Measurements from ENCODE around the gene ELL. TPM values are rescaled to one million over a fixed set of nuclear protein-coding genes. Genes with fewer than 3 reads are reported as not detected.

Gene ELL
- total RNA-seq, 1 donor from 2014 or later, result 30.5 TPM

DNA sequence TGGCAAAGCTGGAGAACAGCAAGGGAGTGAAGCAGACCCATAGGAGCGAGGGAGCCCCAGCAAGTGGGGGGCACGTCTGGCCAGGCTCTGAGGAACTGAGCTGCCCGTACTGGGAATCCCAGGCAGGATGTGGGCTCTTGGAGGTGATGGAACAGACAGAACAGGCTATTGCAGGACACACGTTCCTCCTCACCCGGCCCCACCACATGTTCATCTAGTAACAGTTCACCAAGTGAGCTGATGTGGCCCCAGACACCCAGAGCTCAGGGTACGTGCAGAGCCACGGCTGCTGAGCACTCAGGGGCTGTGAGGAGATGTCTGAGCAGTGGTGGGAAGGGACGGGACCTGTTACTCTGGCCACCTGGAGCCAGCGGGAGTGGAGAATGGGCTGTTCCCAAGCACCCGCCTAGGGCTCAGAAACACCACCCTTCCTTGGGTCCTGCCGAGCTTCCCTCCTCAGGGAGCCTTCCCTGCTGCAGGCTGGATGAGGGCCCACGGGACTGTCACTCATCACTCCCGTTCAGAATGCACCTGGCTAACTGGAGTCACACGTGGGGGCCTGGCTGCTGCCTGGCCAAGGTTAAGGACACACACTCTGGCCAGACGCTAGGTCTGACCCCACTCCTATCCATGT is 18.4 kb downstream of the ELL start:
- H3K9me3 ChIP-seq, result no peaks in the 10 kb centered on the region
- intact Hi-C loops (cut with DNase I), result loop anchor here (5.0 kb wide), 1 partner anchor 41 kb away; no protein-coding TSS in a partner anchor
- TF ChIP-seq, protein P1, sequence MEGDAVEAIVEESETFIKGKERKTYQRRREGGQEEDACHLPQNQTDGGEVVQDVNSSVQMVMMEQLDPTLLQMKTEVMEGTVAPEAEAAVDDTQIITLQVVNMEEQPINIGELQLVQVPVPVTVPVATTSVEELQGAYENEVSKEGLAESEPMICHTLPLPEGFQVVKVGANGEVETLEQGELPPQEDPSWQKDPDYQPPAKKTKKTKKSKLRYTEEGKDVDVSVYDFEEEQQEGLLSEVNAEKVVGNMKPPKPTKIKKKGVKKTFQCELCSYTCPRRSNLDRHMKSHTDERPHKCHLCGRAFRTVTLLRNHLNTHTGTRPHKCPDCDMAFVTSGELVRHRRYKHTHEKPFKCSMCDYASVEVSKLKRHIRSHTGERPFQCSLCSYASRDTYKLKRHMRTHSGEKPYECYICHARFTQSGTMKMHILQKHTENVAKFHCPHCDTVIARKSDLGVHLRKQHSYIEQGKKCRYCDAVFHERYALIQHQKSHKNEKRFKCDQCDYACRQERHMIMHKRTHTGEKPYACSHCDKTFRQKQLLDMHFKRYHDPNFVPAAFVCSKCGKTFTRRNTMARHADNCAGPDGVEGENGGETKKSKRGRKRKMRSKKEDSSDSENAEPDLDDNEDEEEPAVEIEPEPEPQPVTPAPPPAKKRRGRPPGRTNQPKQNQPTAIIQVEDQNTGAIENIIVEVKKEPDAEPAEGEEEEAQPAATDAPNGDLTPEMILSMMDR (IDR thresholded peaks at IDR 0.05), result no peak
- H3K27me3 ChIP-seq, result no peaks in the 10 kb centered on the region
- DNase-seq (ENCODE audit: low spot score in 2 of 2), result no peak
- no peak overlapping the region for H3K4me3 ChIP-seq
- H3K4me1 ChIP-seq, result peaks cover 63 to 97% of the 10 kb centered on the region in 2 donors
- peak overlapping the region; percentile 81 to 88 for H3K27ac ChIP-seq
- no peaks in the 10 kb centered on the region for H3K36me3 ChIP-seq

DNA sequence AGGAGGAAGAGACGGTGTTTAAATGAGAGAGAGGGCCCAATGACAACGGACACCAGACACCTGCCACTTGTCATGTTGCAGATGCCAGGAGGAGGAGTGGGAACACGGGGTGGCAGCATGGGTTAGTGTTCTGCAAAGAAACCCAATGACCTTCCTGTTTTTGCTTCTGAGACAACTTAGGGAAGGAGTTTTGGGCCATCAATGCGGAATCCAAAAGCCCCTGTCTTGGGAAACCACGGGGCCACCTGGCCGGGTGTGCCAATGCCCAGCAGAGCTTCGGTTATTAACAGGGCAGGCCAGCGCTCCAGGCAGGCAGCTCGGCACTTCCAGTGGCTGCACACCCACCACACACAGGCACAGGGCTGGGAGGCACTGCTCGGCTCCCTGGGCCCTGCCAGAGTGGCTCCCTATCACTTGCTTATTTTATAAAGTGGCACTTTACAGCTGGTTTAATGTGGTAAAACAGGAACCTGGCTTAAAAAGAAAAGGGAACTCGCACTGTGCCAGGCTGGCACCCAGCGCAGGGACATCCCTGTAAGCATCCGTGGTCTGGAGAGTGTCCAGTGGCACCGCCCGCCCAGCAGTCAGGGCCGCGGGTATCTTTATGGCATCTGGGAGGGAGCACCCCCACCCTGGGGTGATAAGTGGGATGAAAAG is 19.1 kb downstream of the ELL start:
- intact Hi-C loops (cut with DNase I), result loop anchor here (5.0 kb wide), 1 partner anchor 40 kb away; no protein-coding TSS in a partner anchor
- DNase-seq (ENCODE audit: low spot score in 2 of 2), result no peak
- H3K9me3 ChIP-seq, result no peaks in the 10 kb centered on the region
- no peaks in the 10 kb centered on the region for H3K36me3 ChIP-seq
- H3K27ac ChIP-seq, result peak overlapping the region; percentile 81 to 88
- TF ChIP-seq, protein P1 (IDR thresholded peaks at IDR 0.05), result no peak
- no peaks in the 10 kb centered on the region for H3K27me3 ChIP-seq
- H3K4me3 ChIP-seq, result no peak overlapping the region
- H3K4me1 ChIP-seq, result peaks cover 62 to 97% of the 10 kb centered on the region in 2 donors

DNA sequence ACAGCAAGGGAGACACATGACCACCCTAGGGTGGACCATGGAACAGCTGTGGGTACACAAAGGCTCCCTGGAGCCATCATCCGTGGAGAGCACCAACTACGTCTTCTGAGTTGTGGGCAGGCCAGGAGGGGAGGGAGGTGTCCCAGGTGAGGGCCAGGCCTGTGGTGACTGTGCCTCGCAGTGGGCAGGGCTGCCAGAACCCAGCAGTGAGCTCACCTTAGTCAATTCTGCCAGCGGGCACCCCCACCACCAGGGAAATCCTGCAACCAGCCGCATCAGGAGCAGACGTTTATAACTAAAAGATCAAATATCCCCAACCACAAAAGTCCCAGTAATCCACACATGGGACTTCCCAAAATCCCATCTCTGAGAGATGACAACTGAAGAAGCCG is 19.6 kb downstream of the ELL start:
- no peaks in the 10 kb centered on the region for H3K36me3 ChIP-seq
- DNase-seq (ENCODE audit: low spot score in 2 of 2), result no peak
- peak overlapping the region; percentile 81 to 88 for H3K27ac ChIP-seq
- intact Hi-C loops (cut with DNase I), result loop anchor here (5.0 kb wide), 1 partner anchor 40 kb away; no protein-coding TSS in a partner anchor
- peaks cover 57 to 93% of the 10 kb centered on the region in 2 donors for H3K4me1 ChIP-seq
- H3K27me3 ChIP-seq, result no peaks in the 10 kb centered on the region
- H3K4me3 ChIP-seq, result no peak overlapping the region
- TF ChIP-seq, protein P1 (IDR thresholded peaks at IDR 0.05), result no peak
- H3K9me3 ChIP-seq, result no peaks in the 10 kb centered on the region

DNA sequence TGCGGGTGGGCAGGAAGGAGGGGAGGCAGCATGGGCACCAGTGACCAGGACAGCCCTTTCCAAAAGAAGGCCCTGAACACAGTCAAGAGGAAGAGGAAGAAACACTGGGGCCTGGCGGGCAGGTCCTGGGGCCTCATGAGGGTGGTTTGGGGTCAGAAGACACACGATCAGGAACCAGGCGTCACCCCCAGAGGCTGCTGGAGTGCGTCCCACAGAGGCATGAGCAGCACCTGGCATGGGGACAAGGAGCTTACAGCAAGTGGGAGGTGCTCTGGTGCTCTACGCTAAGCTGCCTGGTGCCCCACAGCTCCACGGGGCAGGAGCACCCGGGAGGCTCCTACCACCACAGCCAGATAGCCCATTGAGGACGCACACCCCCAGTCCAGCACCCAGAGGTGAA is 20.0 kb downstream of the ELL start:
- TF ChIP-seq, protein P1 (IDR thresholded peaks at IDR 0.05), result no peak
- Histone ChIP-seq H3K9me3 (no peaks in the 10 kb centered on the region), H3K4me1 (peaks cover 52 to 89% of the 10 kb centered on the region in 2 donors), H3K36me3 (no peaks in the 10 kb centered on the region), H3K4me3 (no peak overlapping the region), H3K27me3 (no peaks in the 10 kb centered on the region), H3K27ac (peak overlapping the region; percentile 81 to 88)
- intact Hi-C loops (cut with DNase I), result loop anchor here (1.0 to 5.0 kb wide), 2 partner anchors 18 to 40 kb away; no protein-coding TSS in a partner anchor
- peak in 1 of 2 donors; percentile 85 for DNase-seq (ENCODE audit: low spot score in 2 of 2)

DNA sequence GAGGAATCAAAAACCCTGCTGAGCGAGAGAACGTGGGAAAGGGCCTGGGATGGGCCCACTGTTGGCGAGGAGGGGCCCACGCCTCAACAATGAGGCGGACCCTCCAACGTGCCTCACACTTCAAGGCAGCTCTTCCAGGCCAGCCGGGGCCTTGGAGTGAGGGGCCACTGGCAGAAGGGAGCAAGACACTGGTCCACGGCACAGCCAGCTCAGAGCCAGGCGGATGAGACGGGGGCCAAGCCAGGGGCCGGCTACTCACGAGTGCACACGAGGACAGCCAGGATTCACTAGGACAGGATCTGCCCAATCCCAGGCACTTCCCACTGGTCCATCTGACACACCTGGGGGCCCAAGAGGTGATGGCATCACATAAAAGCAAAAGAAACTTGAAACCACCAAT is 20.5 kb downstream of the ELL start:
- Histone ChIP-seq H3K4me3 (no peak overlapping the region), H3K9me3 (no peaks in the 10 kb centered on the region), H3K4me1 (peaks cover 49 to 86% of the 10 kb centered on the region in 2 donors), H3K27ac (peak overlapping the region; percentile 81 to 88), H3K27me3 (no peaks in the 10 kb centered on the region), H3K36me3 (no peaks in the 10 kb centered on the region)
- no peak for DNase-seq (ENCODE audit: low spot score in 2 of 2)
- intact Hi-C loops (cut with DNase I), result loop anchor here (1.0 to 5.0 kb wide), 2 partner anchors 19 to 39 kb away; no protein-coding TSS in a partner anchor
- TF ChIP-seq, protein P1 (IDR thresholded peaks at IDR 0.05), result no peak
